ENCODE data around the gene PHC2.

GRCh38 chr1:33438364-33439160 lies 7.7 kb upstream of the PHC2 start:
- TF ChIP-seq ZFP30 (CRISPR knock-in tag; IDR thresholded peaks at IDR 0.05) (no peak), PATZ1 (CRISPR knock-in tag; IDR thresholded peaks at IDR 0.05; ENCODE audit: borderline replicate concordance) (no peak), CREB5 (CRISPR knock-in tag; IDR thresholded peaks at IDR 0.05; ENCODE audit: low read depth) (no peak), CSDC2 (CRISPR knock-in tag; IDR thresholded peaks at IDR 0.05) (no peak), OSR1 (CRISPR knock-in tag; IDR thresholded peaks at IDR 0.05) (no peak)
